ENCODE measurements around the gene OGFR.

The OGFR gene

GRCh38 chr20:62820962-62821725 is 16.5 kb downstream of the OGFR start:
- H3K9me3 Mint-ChIP-seq = no peaks in the 10 kb centered on the region
- no peak overlapping the region for H3K4me3 Mint-ChIP-seq
- no peak overlapping the region for H3K27ac Mint-ChIP-seq
- H3K4me1 Mint-ChIP-seq = peaks cover 5% of the 10 kb centered on the region
- H3K27me3 Mint-ChIP-seq = peaks cover 7% of the 10 kb centered on the region
- no peaks in the 10 kb centered on the region for H3K36me3 Mint-ChIP-seq

- no peak overlapping the region for H3K4me3 Mint-ChIP-seq
- H3K27ac Mint-ChIP-seq = no peak overlapping the region
- no peaks in the 10 kb centered on the region for H3K9me3 Mint-ChIP-seq
- no peaks in the 10 kb centered on the region for H3K36me3 Mint-ChIP-seq
- peaks cover 5% of the 10 kb centered on the region for H3K27me3 Mint-ChIP-seq
- peaks cover 5% of the 10 kb centered on the region for H3K4me1 Mint-ChIP-seq
Observed at GRCh38 chr20:62821726-62822210, 17.1 kb downstream of the OGFR start.

GRCh38 chr20:62822239-62822787 is 17.7 kb downstream of the OGFR start:
- no peaks in the 10 kb centered on the region for H3K36me3 Mint-ChIP-seq
- H3K9me3 Mint-ChIP-seq = no peaks in the 10 kb centered on the region
- H3K27ac Mint-ChIP-seq = no peak overlapping the region
- H3K4me3 Mint-ChIP-seq = no peak overlapping the region
- peaks cover 5% of the 10 kb centered on the region for H3K4me1 Mint-ChIP-seq
- peaks cover 5% of the 10 kb centered on the region for H3K27me3 Mint-ChIP-seq

- H3K36me3 Mint-ChIP-seq = no peaks in the 10 kb centered on the region
- H3K4me3 Mint-ChIP-seq = peak overlapping the region; percentile 19
- H3K4me1 Mint-ChIP-seq = peaks cover 5% of the 10 kb centered on the region
- H3K27ac Mint-ChIP-seq = no peak overlapping the region
- no peaks in the 10 kb centered on the region for H3K9me3 Mint-ChIP-seq
- peaks cover 3% of the 10 kb centered on the region for H3K27me3 Mint-ChIP-seq
Observed at GRCh38 chr20:62822788-62823651, 18.4 kb downstream of the OGFR start.

- H3K9me3 Mint-ChIP-seq = no peaks in the 10 kb centered on the region
- H3K36me3 Mint-ChIP-seq = no peaks in the 10 kb centered on the region
- peaks cover 5% of the 10 kb centered on the region for H3K4me1 Mint-ChIP-seq
- no peak overlapping the region for H3K27ac Mint-ChIP-seq
- H3K4me3 Mint-ChIP-seq = no peak overlapping the region
- H3K27me3 Mint-ChIP-seq = peaks cover 1% of the 10 kb centered on the region
Observed at GRCh38 chr20:62823688-62824475, 19.2 kb downstream of the OGFR start.

- Mint-ChIP-seq H3K4me3 (no peak overlapping the region), H3K36me3 (no peaks in the 10 kb centered on the region), H3K9me3 (no peaks in the 10 kb centered on the region), H3K4me1 (peaks cover 5% of the 10 kb centered on the region), H3K27me3 (peaks cover 1% of the 10 kb centered on the region), H3K27ac (no peak overlapping the region)
Observed at GRCh38 chr20:62824476-62825332, 20.1 kb downstream of the OGFR start.

- Mint-ChIP-seq H3K9me3 (no peaks in the 10 kb centered on the region), H3K4me3 (no peak overlapping the region), H3K27ac (no peak overlapping the region)
Observed at GRCh38 chr20:62825333-62825985, 20.8 kb downstream of the OGFR start.

GRCh38 chr20:62825986-62826645 is 21.5 kb downstream of the OGFR start:
- Mint-ChIP-seq H3K27ac (no peak overlapping the region), H3K9me3 (no peaks in the 10 kb centered on the region), H3K4me3 (no peak overlapping the region), H3K27me3 (no peaks in the 10 kb centered on the region), H3K36me3 (no peaks in the 10 kb centered on the region), H3K4me1 (peaks cover 5% of the 10 kb centered on the region)

More at GRCh38 chr20:62825333-62825985, 20.8 kb downstream of the OGFR start:
- peaks cover 5% of the 10 kb centered on the region for H3K4me1 Mint-ChIP-seq
- H3K36me3 Mint-ChIP-seq = no peaks in the 10 kb centered on the region
- no peaks in the 10 kb centered on the region for H3K27me3 Mint-ChIP-seq

- no peaks in the 10 kb centered on the region for H3K36me3 Mint-ChIP-seq
- H3K27ac Mint-ChIP-seq = no peak overlapping the region
- H3K27me3 Mint-ChIP-seq = no peaks in the 10 kb centered on the region
- peaks cover 7% of the 10 kb centered on the region for H3K4me1 Mint-ChIP-seq
- no peaks in the 10 kb centered on the region for H3K9me3 Mint-ChIP-seq
- no peak overlapping the region for H3K4me3 Mint-ChIP-seq
Observed at GRCh38 chr20:62826646-62827310, 22.1 kb downstream of the OGFR start.

- H3K27ac Mint-ChIP-seq = no peak overlapping the region
- H3K4me1 Mint-ChIP-seq = peaks cover 8% of the 10 kb centered on the region
- no peak overlapping the region for H3K4me3 Mint-ChIP-seq
- no peaks in the 10 kb centered on the region for H3K36me3 Mint-ChIP-seq
- no peaks in the 10 kb centered on the region for H3K9me3 Mint-ChIP-seq
- H3K27me3 Mint-ChIP-seq = no peaks in the 10 kb centered on the region
Observed at GRCh38 chr20:62827311-62828038, 22.8 kb downstream of the OGFR start.

GRCh38 chr20:62828051-62828450 is 23.4 kb downstream of the OGFR start:
- peaks cover 4% of the 10 kb centered on the region for H3K4me1 Mint-ChIP-seq
- no peaks in the 10 kb centered on the region for H3K36me3 Mint-ChIP-seq
- no peaks in the 10 kb centered on the region for H3K9me3 Mint-ChIP-seq
- H3K4me3 Mint-ChIP-seq = no peak overlapping the region
- H3K27me3 Mint-ChIP-seq = no peaks in the 10 kb centered on the region
- no peak overlapping the region for H3K27ac Mint-ChIP-seq

GRCh38 chr20:62828511-62829230 is 24.0 kb downstream of the OGFR start:
- Mint-ChIP-seq H3K27ac (no peak overlapping the region), H3K4me3 (no peak overlapping the region), H3K9me3 (no peaks in the 10 kb centered on the region), H3K27me3 (no peaks in the 10 kb centered on the region), H3K4me1 (peaks cover 3% of the 10 kb centered on the region), H3K36me3 (no peaks in the 10 kb centered on the region)
